Measurements from ENCODE around the gene SPOUT1. TPM values are rescaled to one million over a fixed set of nuclear protein-coding genes. Genes with fewer than 3 reads are reported as not detected.

Gene SPOUT1
- total RNA-seq, 1 experiment from 2014 or later: 70.4 TPM

GRCh38 chr9:128838338-128838737 lies 8.7 kb upstream of the SPOUT1 start:
- no peak for TF ChIP-seq FOSL1 (IDR thresholded peaks at IDR 0.05; ENCODE audit: low read depth)
- no peak for TF ChIP-seq JUND (IDR thresholded peaks at IDR 0.05)
- no peak for TF ChIP-seq ZFX (IDR thresholded peaks at IDR 0.05)
- TF ChIP-seq SRF (IDR thresholded peaks at IDR 0.05; ENCODE audit: low read depth): no peak
- TF ChIP-seq EGR1 (IDR thresholded peaks at IDR 0.05; ENCODE audit: low read depth): no peak
- no peak for TF ChIP-seq RAD21 (IDR thresholded peaks at IDR 0.05; ENCODE audit: low read depth)
- no peak for TF ChIP-seq SIN3A (IDR thresholded peaks at IDR 0.05; ENCODE audit: low read depth)
- TF ChIP-seq, protein P1, sequence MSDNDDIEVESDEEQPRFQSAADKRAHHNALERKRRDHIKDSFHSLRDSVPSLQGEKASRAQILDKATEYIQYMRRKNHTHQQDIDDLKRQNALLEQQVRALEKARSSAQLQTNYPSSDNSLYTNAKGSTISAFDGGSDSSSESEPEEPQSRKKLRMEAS (IDR thresholded peaks at IDR 0.05): no peak
- no peak for TF ChIP-seq ATF3 (IDR thresholded peaks at IDR 0.05)
- TF ChIP-seq YY1 (IDR thresholded peaks at IDR 0.05; ENCODE audit: extremely low read depth, insufficient replicate concordance, low read depth, low read length): no peak
- TF ChIP-seq, protein P2, sequence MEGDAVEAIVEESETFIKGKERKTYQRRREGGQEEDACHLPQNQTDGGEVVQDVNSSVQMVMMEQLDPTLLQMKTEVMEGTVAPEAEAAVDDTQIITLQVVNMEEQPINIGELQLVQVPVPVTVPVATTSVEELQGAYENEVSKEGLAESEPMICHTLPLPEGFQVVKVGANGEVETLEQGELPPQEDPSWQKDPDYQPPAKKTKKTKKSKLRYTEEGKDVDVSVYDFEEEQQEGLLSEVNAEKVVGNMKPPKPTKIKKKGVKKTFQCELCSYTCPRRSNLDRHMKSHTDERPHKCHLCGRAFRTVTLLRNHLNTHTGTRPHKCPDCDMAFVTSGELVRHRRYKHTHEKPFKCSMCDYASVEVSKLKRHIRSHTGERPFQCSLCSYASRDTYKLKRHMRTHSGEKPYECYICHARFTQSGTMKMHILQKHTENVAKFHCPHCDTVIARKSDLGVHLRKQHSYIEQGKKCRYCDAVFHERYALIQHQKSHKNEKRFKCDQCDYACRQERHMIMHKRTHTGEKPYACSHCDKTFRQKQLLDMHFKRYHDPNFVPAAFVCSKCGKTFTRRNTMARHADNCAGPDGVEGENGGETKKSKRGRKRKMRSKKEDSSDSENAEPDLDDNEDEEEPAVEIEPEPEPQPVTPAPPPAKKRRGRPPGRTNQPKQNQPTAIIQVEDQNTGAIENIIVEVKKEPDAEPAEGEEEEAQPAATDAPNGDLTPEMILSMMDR (IDR thresholded peaks at IDR 0.05 in 2 of 3, conservative IDR thresholded peaks at IDR 0.05 in 1 of 3; ENCODE audit: borderline replicate concordance in 1 of 3, insufficient read depth in 1 of 3, low read depth in 2 of 3, low read length in 2 of 3): no peak
- TF ChIP-seq POLR2AphosphoS5 (IDR thresholded peaks at IDR 0.05; ENCODE audit: low read depth, low read length): no peak
- no peak for TF ChIP-seq POLR2A (IDR thresholded peaks at IDR 0.05; ENCODE audit: borderline replicate concordance, extremely low read depth, insufficient read depth, insufficient read length)
- H4K20me1 ChIP-seq (ENCODE audit: insufficient read depth): no peaks in the 10 kb centered on the region
- ChIA-PET POLR2A (no interaction called here), RAD21 (ENCODE audit: low non-redundant PET in 1 of 2, low total read pairs in 2 of 2, uncharacterized antibody in 2 of 2, unreplicated experiment in 2 of 2) (no interaction called here), CTCF (no interaction called here)
- BruUV-seq (replicated peaks): no TSS peak
- H3K4me2 ChIP-seq (ENCODE audit: low read length): no peak overlapping the region
- H3K79me2 ChIP-seq (ENCODE audit: insufficient read depth, low read length): no peaks in the 10 kb centered on the region
- no peaks in the 10 kb centered on the region for H3K9me2 ChIP-seq (ENCODE audit: insufficient read depth)
- no peaks in the 10 kb centered on the region for H3K36me3 ChIP-seq (ENCODE audit: control insufficient read depth in 1 of 2, insufficient read depth in 2 of 2, low read length in 2 of 2)
- ATAC-seq (peak; percentile 27), DNase-seq (ENCODE audit: low read depth, low spot score) (no peak)
- H3K4me1 ChIP-seq (ENCODE audit: control insufficient read depth in 1 of 2, insufficient read depth in 2 of 2, low read length in 2 of 2): no peaks in the 10 kb centered on the region
- H3K27ac ChIP-seq (ENCODE audit: low read depth, low read length): no peak overlapping the region
- H2AFZ ChIP-seq (ENCODE audit: low read depth, low read length, poor library complexity, severe bottlenecking): no peak overlapping the region
- no peak overlapping the region for H3K9ac ChIP-seq (ENCODE audit: low read length)
- no peak overlapping the region for H3K4me3 ChIP-seq (replicated peaks in 1 of 2; ENCODE audit: low read depth in 1 of 2, low read length in 2 of 2)
- H3K9me3 ChIP-seq (ENCODE audit: control insufficient read depth in 1 of 2, insufficient read depth in 1 of 2, low read depth in 1 of 2, low read length in 2 of 2): no peaks in the 10 kb centered on the region
- intact Hi-C loops (cut with micrococcal nuclease): no loop called here
- no peaks in the 10 kb centered on the region for H3K27me3 ChIP-seq (ENCODE audit: insufficient read depth, low read length)

Data from HCT116 (cell line).